ENCODE results near the gene RAB38.

RAB38 gene

DNA sequence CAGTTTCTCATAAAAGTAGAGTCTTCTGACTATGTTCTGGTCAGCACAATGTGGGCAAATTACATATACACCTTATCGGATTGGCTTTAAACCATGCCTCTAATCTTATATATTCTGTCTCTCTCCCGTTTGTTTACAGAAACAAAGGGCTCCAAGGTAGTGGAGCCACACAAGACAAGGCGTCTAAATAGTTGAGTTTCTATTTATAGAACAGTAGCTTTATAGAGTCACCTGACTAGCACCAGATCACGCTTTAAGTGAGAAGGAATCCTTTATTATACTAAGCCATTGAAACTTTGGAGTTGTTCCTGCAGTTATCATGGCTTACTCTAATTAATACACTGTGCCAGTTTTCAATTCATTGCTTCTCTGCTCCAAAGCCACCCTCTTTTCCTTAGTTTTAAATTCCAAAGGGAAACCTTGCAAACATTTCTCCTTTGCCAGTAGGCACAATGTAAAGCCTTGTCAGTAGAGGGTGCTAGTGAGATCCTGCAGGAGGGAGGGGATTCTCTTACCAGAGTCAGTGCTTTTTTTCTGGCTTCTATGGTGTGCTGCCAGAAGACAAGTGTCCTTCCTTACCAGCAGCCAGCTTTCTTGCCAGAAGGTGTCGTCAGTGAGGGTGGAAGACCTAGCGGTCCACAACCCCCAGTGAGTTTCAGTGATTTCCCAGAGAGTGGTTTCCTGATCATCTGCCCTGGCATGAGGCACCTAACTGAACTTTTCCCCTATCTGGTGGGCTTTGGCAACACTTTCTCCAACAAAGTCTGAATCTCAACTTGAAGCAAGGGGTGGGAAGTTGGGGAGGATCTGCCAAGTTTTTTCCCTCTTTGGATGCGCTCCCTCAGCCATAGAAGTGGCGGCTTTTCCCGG lies 71.7 kb downstream of the RAB38 start:
- DNase-seq (ENCODE audit: low read depth in 2 of 2), result peak; percentile 0 to 2

- no peak for DNase-seq (ENCODE audit: low read depth in 2 of 2)
Measured at GRCh38 chr11:88102598-88102934, 72.7 kb downstream of the RAB38 start.

DNA sequence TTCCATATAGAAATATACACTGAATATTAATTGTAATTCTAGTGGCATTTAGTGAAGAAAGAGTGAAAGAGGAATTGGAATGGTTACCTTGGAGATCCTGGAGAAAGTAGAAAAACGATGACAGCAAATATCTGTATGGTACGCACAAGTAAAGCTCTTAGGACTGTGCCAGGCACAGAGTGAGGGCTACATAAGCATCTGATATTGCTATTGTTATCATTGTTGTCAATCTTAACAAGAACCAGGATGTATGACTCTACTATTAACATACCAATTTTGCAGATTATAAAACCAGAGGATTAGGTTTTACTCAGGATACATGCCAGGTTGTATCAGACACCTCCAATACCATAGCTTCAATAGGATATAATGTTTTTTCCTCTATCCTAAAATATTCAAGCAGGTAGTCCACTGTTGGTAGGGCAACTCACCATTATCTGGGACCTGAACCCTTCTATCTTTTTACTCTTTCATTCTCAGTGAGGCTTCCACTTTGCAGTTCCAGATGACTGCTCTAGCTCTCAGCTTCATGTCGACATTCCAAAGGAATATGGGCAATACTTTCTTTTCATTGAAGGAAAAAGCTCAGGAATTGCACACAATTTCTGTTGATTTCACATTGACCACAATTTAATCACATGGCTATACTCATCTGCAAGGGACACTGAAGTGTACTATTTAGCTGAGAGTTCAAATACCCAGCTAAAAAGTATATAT lies 73.2 kb downstream of the RAB38 start:
- no peak for DNase-seq (ENCODE audit: low read depth in 2 of 2)

- DNase-seq (ENCODE audit: low read depth in 2 of 2), result no peak
Measured at GRCh38 chr11:88100151-88100550, 75.1 kb downstream of the RAB38 start.

- DNase-seq (ENCODE audit: low read depth in 2 of 2), result no peak
Measured at GRCh38 chr11:88098289-88098688, 77.0 kb downstream of the RAB38 start.

- DNase-seq (ENCODE audit: low read depth in 2 of 2), result no peak
Measured at GRCh38 chr11:88089134-88089533, 86.1 kb downstream of the RAB38 start.

DNA sequence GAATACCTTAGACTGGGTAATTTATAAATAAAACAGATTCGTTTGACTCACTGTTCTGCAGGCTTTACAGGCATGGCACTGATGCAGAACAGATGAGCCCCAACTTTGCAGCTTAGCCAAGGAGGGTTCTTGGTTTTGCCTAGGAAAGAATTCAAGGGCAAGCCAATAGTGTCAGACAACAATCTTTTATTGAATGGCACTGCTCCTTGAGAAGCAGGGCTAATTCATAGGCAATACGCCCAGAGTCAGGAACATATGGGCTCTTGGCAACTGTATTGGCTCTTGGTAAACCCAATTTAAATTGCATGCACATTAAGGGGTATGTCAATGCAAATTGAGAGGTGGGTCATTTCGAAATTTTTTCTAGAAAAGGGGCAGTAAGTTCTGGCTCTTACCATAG lies 87.9 kb downstream of the RAB38 start:
- DNase-seq (ENCODE audit: low read depth in 2 of 2), result no peak

GRCh38 chr11:88086297-88086696 lies 88.9 kb downstream of the RAB38 start:
- DNase-seq (ENCODE audit: low read depth in 2 of 2), result no peak

DNA sequence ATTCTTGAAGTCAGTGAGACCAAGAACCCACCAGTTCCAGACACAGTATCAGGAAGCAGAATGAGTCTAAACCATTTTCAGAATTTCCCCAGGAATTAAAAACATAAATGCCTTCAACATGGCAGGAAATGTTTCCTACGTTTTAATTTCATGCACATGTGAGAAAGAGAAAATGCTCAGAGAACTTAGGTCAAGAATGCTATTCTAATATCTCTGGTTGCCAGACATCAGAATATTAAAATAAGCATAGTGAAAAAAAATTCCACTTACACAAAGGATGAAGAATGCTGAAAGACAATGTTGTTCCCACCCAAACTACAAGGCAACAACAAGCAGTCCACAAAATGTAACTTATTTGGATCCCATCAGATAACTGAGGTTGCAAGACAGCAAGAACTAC lies 104.8 kb downstream of the RAB38 start:
- DNase-seq (ENCODE audit: low read depth in 2 of 2), result no peak

DNA sequence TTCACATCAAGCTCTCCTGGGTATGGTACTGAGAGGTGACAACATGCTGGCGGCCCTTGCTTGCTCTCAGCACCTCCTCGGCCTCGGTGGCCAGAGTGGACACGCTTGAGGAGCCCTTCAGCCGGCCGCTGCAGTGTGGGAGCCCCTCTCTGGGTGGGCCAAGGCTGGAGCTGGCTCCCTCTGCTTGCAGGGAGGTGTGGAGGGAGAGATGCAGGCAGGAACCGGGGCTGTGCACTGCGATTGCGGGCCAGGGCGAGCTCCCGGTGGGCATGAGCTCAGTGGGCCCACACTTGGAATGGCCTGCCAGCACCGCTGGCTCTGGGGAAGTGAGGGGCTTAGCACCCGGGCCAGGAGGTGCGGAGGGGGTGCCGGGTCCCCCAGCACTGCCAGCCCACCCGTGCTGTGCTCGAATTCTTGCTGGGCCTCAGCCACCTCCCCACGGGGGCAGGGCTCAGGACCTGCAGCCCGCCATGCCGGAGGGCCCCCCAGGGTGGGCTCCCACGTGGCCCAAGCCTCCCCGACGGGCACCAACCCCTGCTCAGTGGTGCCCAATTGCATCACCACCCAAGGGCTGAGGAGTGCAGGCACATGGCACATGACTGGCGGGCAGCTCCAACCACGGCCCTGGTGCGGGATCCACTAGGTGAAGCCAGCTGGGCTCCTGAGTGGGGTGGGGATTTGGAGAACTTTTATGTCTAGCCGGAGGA lies 106.2 kb downstream of the RAB38 start:
- no peak for DNase-seq (ENCODE audit: low read depth in 2 of 2)

GRCh38 chr11:88066090-88066489 lies 109.2 kb downstream of the RAB38 start:
- no peak for DNase-seq (ENCODE audit: low read depth in 2 of 2)

- DNase-seq (ENCODE audit: low read depth in 2 of 2), result no peak
Measured at GRCh38 chr11:88064097-88064705, 111.0 kb downstream of the RAB38 start.
